PC-9 (cell line): ENCODE results near the gene FRZB. TPM values are rescaled to one million over a fixed set of nuclear protein-coding genes. Genes with fewer than 3 reads are reported as not detected.

ENCODE experiments used
- BruUV-seq: library from RNA; stranded (reverse); fragments of 400-500 nt; replicated peaks from 2 replicates; lab custom pipeline; 2021; lab: Mats Ljungman, UMichigan
- CTCF ChIA-PET: fragments of 300-600 bp; sonication (Branson Sonifier 250); formaldehyde crosslinking; loops from one replicate; lab custom pipeline; 2022; ENCODE audit warnings: antibody characterized with exemption; lab: Charles Lee
- POLR2A ChIA-PET: fragments of 300-600 bp; sonication (Branson Sonifier 250); formaldehyde crosslinking; loops from one replicate; lab custom pipeline; 2022; ENCODE audit warnings: antibody characterized with exemption; ENCODE audit not compliant: unreplicated experiment; lab: Charles Lee
- DNase-seq, 2 experiments: peaks; one replicate each; pipeline versions ENCODE4 v3.0.0 to v3.0.0-alpha.2; 2015 to 2022; ENCODE audit warnings: mixed read lengths in 1 of 2
- H2AFZ ChIP-seq: fragments of 200-600 bp; sonication (generic); 2 replicates; pipeline ENCODE4 v1.8.1; 2017; ENCODE audit warnings: antibody characterized with exemption
- H3F3A ChIP-seq: fragments of 200-600 bp; sonication (generic); 2 replicates; pipeline ENCODE4 v1.8.1; 2017; ENCODE audit warnings: antibody characterized with exemption, mild to moderate bottlenecking, low read depth; ENCODE audit not compliant: insufficient read depth
- H3K27ac ChIP-seq: fragments of 200-600 bp; sonication (generic); 2 replicates; pipeline ENCODE4 v1.6.1; 2016; ENCODE audit warnings: mixed run types
- H3K27me3 ChIP-seq: fragments of 200-600 bp; sonication (generic); 2 replicates; pipeline ENCODE4 v1.6.1; 2016; ENCODE audit warnings: low read depth, mixed run types; ENCODE audit not compliant: insufficient read depth
- H3K36me3 ChIP-seq: fragments of 200-600 bp; sonication (generic); 2 replicates; pipeline ENCODE4 v1.6.1; 2016; ENCODE audit warnings: low read depth, mixed run types
- H3K4me1 ChIP-seq: fragments of 200-600 bp; sonication (generic); replicated peaks from 2 replicates; pipeline ENCODE4 v1.6.1; 2016; ENCODE audit warnings: mixed run types; ENCODE audit not compliant: insufficient read depth
- H3K4me2 ChIP-seq: fragments of 200-600 bp; sonication (generic); 2 replicates; pipeline ENCODE4 v1.6.1; 2017; ENCODE audit warnings: mixed run types
- H3K4me3 ChIP-seq: fragments of 200-600 bp; sonication (generic); 2 replicates; pipeline ENCODE4 v1.6.1; 2016; ENCODE audit warnings: mixed run types
- H3K79me2 ChIP-seq: fragments of 200-600 bp; sonication (generic); 2 replicates; pipeline ENCODE4 v1.6.1; 2017; ENCODE audit warnings: low read depth, mixed run types
- H3K9me2 ChIP-seq: fragments of 200-600 bp; sonication (generic); 2 replicates; pipeline ENCODE4 v1.8.1; 2017; ENCODE audit warnings: mild to moderate bottlenecking; ENCODE audit not compliant: insufficient read depth
- H3K9me3 ChIP-seq: fragments of 200-600 bp; sonication (generic); 2 replicates; pipeline ENCODE4 v1.8.1; 2016; ENCODE audit warnings: low read depth; ENCODE audit not compliant: insufficient read depth
- H4K20me1 ChIP-seq: fragments of 200-600 bp; sonication (generic); 2 replicates; pipeline ENCODE4 v1.8.1; 2017; ENCODE audit not compliant: insufficient read depth
- CTCF ChIP-seq: fragments of 200-600 bp; sonication (generic); conservative IDR thresholded peaks from 2 replicates; pipeline ENCODE4 v1.6.1; 2017; ENCODE audit warnings: mixed run types, antibody characterized with exemption, mild to moderate bottlenecking, moderate library complexity
- EZH2 ChIP-seq: fragments of 200-600 bp; sonication (generic); IDR thresholded peaks from 2 replicates; pipeline ENCODE4 v1.8.0; 2017; ENCODE audit warnings: antibody characterized with exemption, low read depth
- intact Hi-C: fragments of 100-400 bp; cut with micrococcal nuclease; formaldehyde crosslinking; loops from one replicate; pipeline ENCODE4 v1.10.0; 2022; ENCODE audit not compliant: unreplicated experiment
- total RNA-seq: library from RNA; stranded (reverse); gene quantifications from 2 replicates; pipeline ENCODE4 v1.2.3, GENCODE V29; 2021

Gene FRZB
- total RNA-seq, 1 experiment from 2014 or later = 0.15 TPM

GRCh38 chr2:182911813-182912517 is 45.5 kb upstream of the FRZB start:
- Histone ChIP-seq H3K4me3 (no peak overlapping the region), H3F3A (peaks cover 25% of the 10 kb centered on the region), H3K27me3 (no peaks in the 10 kb centered on the region), H3K36me3 (peaks cover 16% of the 10 kb centered on the region), H2AFZ (no peak overlapping the region), H3K79me2 (no peaks in the 10 kb centered on the region), H3K27ac (no peak overlapping the region), H3K9me2 (0 out of 2 replicates have a peak, but pooled peaks cover 4% of the 10 kb centered on the region), H3K4me2 (no peak overlapping the region), H3K4me1 (peaks cover 19% of the 10 kb centered on the region), H3K9me3 (no peaks in the 10 kb centered on the region), H4K20me1 (peaks cover 3% of the 10 kb centered on the region; the same call in 1 of the 2 replicates)
- no TSS peak for BruUV-seq
- no peak for TF ChIP-seq EZH2
- TF ChIP-seq CTCF = no peak
- no peak for DNase-seq
- ChIA-PET POLR2A (no interaction called here), CTCF (no interaction called here)
- intact Hi-C loops = loop anchor here (10.0 kb wide), 1 partner anchor 213 kb away; the partner anchor contains the start of gene NUP35

- H3K27me3 ChIP-seq = no peaks in the 10 kb centered on the region
- H3K36me3 ChIP-seq = peaks cover 13% of the 10 kb centered on the region
- no peaks in the 10 kb centered on the region for H3K9me3 ChIP-seq
- intact Hi-C loops = loop anchor here (10.0 kb wide), 1 partner anchor 214 kb away; the partner anchor contains the start of gene NUP35
- no TSS peak for BruUV-seq
- H3K4me3 ChIP-seq = no peak overlapping the region
- ChIA-PET CTCF (no interaction called here), POLR2A (no interaction called here)
- H4K20me1 ChIP-seq = peaks cover under 1% of the 10 kb centered on the region; the same call in 1 of the 2 replicates
- 0 out of 2 replicates have a peak, but pooled peaks cover 4% of the 10 kb centered on the region for H3K9me2 ChIP-seq
- H3K4me1 ChIP-seq = peaks cover 9% of the 10 kb centered on the region
- no peak overlapping the region for H3K27ac ChIP-seq
- no peak for DNase-seq
- TF ChIP-seq CTCF = no peak
- TF ChIP-seq EZH2 = no peak
- peaks cover 21% of the 10 kb centered on the region for H3F3A ChIP-seq
- no peak overlapping the region for H3K4me2 ChIP-seq
- no peaks in the 10 kb centered on the region for H3K79me2 ChIP-seq
- H2AFZ ChIP-seq = no peak overlapping the region
Measured at GRCh38 chr2:182910965-182911364, 44.5 kb upstream of the FRZB start.

GRCh38 chr2:182907081-182907830 is 40.8 kb upstream of the FRZB start:
- Histone ChIP-seq H4K20me1 (no peaks in the 10 kb centered on the region), H3K4me2 (no peak overlapping the region), H3K27me3 (no peaks in the 10 kb centered on the region), H3K4me3 (no peak overlapping the region), H3K9me2 (0 out of 2 replicates have a peak, but pooled peaks cover 4% of the 10 kb centered on the region), H3K27ac (no peak overlapping the region), H3F3A (peaks cover 18% of the 10 kb centered on the region; the same call in 1 of the 2 replicates), H3K9me3 (no peaks in the 10 kb centered on the region), H3K79me2 (no peaks in the 10 kb centered on the region), H2AFZ (no peak overlapping the region), H3K4me1 (no peaks in the 10 kb centered on the region), H3K36me3 (peaks cover 2% of the 10 kb centered on the region; the same call in 1 of the 2 replicates)
- intact Hi-C loops = no loop called here
- ChIA-PET CTCF (no interaction called here), POLR2A (interaction anchor here (0.6 kb wide), 2 partner anchors 8 to 947 kb away, joined by 3 to 12 read pairs; no protein-coding TSS in a partner anchor)
- DNase-seq = no peak
- no TSS peak for BruUV-seq
- TF ChIP-seq EZH2 (no peak), CTCF (no peak)
